Fibroblast of pulmonary artery (primary cell): Measurements from ENCODE around the gene TYRP1.

Experiments used
- DNase-seq: peaks from one replicate; pipeline ENCODE4 v3.0.0-alpha.2; 2010; ENCODE audit warnings: low read depth
- H3K4me3 ChIP-seq: replicated peaks from 2 replicates; pipeline ENCODE4 v1.5.1; 2011; ENCODE audit warnings: low read depth, mild to moderate bottlenecking, control low read depth, low read length, moderate library complexity
- CTCF ChIP-seq: IDR thresholded peaks from 2 replicates; pipeline ENCODE4 v1.5.1; 2011; ENCODE audit warnings: mild to moderate bottlenecking, control low read depth, low read length, inconsistent platforms; ENCODE audit errors: missing control alignments

The TYRP1 gene

DNA sequence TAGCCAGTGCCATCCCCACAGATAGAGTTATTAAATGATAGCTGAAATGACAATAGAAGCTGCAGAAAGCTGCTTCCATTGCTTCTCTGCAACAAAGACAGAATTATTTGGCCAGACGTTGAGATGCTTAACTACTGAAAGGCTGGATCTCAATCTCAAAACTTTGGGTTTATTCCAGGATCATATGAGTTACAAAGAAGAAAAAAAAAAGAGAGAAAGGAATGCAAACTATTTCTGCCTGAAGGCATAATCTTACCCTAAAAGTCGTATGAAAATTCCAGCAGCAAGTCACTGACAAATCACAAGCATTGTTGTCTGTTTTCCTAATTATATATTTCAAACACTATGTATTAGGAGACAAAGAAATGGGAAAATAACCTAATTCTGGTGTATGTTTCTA lies 12.8 kb upstream of the TYRP1 start:
- no peak for TF ChIP-seq CTCF
- DNase-seq, result peak; percentile 71
- H3K4me3 ChIP-seq, result no peak overlapping the region

GRCh38 chr9:12680757-12681156 lies 12.4 kb upstream of the TYRP1 start:
- H3K4me3 ChIP-seq, result no peak overlapping the region
- DNase-seq, result no peak
- TF ChIP-seq CTCF, result no peak

DNA sequence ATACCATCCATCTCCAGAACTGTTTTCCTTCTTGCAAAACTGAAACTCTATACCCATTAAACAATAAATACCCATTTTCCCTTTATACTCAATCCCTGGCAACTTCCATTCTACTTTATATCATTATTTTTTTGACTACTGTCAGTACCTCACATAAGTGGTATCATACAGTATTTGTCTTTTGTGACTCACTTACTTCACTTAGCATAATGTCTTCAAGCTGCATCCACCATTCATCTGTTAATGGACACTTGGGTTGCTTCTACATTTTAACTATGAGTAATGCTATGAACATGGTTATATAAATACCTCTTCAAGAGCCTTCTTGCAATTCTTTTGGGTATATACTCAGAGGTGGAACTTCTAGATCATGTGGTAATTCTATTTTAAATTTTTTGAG lies 11.6 kb upstream of the TYRP1 start:
- TF ChIP-seq CTCF, result no peak
- no peak for DNase-seq
- no peak overlapping the region for H3K4me3 ChIP-seq

GRCh38 chr9:12684974-12685373 lies 8.2 kb upstream of the TYRP1 start:
- no peak for TF ChIP-seq CTCF
- H3K4me3 ChIP-seq, result no peak overlapping the region
- peak; percentile 63 for DNase-seq

DNA sequence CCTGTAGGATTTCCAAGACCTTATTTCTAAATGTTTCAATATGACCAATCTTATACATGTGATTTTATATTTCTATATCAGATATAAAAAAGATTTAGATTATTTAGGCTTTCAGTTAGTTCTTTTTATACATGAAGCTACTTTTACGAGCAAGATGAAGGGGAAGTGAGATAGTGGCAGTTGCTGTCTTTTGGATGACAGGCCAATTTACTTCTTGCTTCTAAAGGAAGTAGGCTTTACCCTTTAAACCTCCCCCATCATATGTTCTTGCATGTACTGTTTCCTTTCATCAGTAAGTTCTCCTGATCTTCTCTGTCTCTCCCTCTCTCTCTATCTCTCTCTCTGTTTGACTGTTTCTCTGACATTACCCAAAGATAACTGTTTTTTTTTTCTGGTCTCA lies 4.0 kb upstream of the TYRP1 start:
- DNase-seq, result no peak
- TF ChIP-seq CTCF, result no peak
- H3K4me3 ChIP-seq, result no peak overlapping the region

DNA sequence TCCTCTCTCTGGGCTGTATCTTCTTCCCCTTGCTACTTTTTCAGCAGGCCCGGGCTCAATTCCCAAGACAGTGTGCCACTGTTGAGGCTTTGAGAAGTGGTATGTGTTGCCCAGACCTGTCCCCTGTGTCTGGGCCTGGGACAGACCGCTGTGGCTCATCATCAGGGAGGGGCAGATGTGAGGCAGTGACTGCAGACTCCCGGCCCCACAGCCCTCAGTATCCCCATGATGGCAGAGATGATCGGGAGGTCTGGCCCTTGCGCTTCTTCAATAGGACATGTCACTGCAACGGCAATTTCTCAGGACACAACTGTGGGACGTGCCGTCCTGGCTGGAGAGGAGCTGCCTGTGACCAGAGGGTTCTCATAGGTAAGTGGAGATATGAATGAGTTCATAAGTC lies 828 bp downstream of the TYRP1 start:
- TF ChIP-seq CTCF, result no peak
- H3K4me3 ChIP-seq, result no peak overlapping the region
- no peak for DNase-seq

- no peak for TF ChIP-seq CTCF
- no peak for DNase-seq
- no peak overlapping the region for H3K4me3 ChIP-seq
These were observed 2.3 kb downstream of the TYRP1 start for GRCh38 chr9:12695474-12695873.
